ENCODE data around the gene PNLDC1. TPM values are rescaled to one million over a fixed set of nuclear protein-coding genes. Genes with fewer than 3 reads are reported as not detected.
A peak's percentile ranks its signal among the peaks of the same experiment; 100 is the strongest.
"Not testable (repeated sequence)": the region's sequence is repeated elsewhere in the genome, so short reads cannot be mapped to it uniquely, and the experiment has no call there.

The PNLDC1 gene
- total RNA-seq, 1 experiment from 2014 or later = 0.20 TPM

DNA sequence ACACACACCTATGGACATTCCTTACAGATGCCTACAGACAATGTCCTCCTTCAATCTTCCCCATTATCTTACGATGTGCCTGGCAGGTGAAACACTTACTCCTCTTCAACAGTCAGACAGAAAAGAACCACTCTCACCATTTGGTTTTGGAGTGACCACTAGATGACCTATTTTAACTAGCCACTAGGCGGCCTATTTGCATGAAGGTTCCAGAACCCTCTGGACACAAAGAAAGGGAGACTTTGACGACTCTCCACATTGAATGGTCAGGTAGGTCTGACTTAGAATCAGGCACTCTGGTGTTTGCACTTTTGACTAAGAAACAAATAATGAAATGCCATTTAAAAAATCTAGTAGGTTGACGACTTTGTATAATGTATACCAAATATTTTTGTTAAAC is 42.0 kb downstream of the PNLDC1 start:
- Histone ChIP-seq H3K27ac (no peak overlapping the region), H2AFZ (no peak overlapping the region), H4K20me1 (ENCODE audit: insufficient read depth) (no peaks in the 10 kb centered on the region), H3K27me3 (ENCODE audit: insufficient read depth, low read depth) (peaks cover 4% of the 10 kb centered on the region; the same call in 1 of the 2 replicates), H3K4me3 (no peak overlapping the region), H3K79me2 (ENCODE audit: low read depth) (no peaks in the 10 kb centered on the region), H3F3A (ENCODE audit: insufficient read depth, low read depth) (no peaks in the 10 kb centered on the region), H3K4me1 (replicated peaks; ENCODE audit: insufficient read depth) (no peaks in the 10 kb centered on the region), H3K36me3 (ENCODE audit: low read depth) (no peaks in the 10 kb centered on the region), H3K9me3 (ENCODE audit: insufficient read depth, low read depth) (no peaks in the 10 kb centered on the region), H3K4me2 (no peak overlapping the region), H3K9me2 (ENCODE audit: insufficient read depth) (no peaks in the 10 kb centered on the region)
- ChIA-PET CTCF (no interaction called here), POLR2A (ENCODE audit: unreplicated experiment) (no interaction called here)
- BruUV-seq (replicated peaks) = no TSS peak
- TF ChIP-seq, protein P1, sequence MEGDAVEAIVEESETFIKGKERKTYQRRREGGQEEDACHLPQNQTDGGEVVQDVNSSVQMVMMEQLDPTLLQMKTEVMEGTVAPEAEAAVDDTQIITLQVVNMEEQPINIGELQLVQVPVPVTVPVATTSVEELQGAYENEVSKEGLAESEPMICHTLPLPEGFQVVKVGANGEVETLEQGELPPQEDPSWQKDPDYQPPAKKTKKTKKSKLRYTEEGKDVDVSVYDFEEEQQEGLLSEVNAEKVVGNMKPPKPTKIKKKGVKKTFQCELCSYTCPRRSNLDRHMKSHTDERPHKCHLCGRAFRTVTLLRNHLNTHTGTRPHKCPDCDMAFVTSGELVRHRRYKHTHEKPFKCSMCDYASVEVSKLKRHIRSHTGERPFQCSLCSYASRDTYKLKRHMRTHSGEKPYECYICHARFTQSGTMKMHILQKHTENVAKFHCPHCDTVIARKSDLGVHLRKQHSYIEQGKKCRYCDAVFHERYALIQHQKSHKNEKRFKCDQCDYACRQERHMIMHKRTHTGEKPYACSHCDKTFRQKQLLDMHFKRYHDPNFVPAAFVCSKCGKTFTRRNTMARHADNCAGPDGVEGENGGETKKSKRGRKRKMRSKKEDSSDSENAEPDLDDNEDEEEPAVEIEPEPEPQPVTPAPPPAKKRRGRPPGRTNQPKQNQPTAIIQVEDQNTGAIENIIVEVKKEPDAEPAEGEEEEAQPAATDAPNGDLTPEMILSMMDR (conservative IDR thresholded peaks at IDR 0.05) = peak; percentile 47
- no peak for TF ChIP-seq EZH2 (IDR thresholded peaks at IDR 0.05; ENCODE audit: low read depth)
- no peak for DNase-seq
- intact Hi-C loops (cut with micrococcal nuclease; ENCODE audit: unreplicated experiment) = no loop called here

DNA sequence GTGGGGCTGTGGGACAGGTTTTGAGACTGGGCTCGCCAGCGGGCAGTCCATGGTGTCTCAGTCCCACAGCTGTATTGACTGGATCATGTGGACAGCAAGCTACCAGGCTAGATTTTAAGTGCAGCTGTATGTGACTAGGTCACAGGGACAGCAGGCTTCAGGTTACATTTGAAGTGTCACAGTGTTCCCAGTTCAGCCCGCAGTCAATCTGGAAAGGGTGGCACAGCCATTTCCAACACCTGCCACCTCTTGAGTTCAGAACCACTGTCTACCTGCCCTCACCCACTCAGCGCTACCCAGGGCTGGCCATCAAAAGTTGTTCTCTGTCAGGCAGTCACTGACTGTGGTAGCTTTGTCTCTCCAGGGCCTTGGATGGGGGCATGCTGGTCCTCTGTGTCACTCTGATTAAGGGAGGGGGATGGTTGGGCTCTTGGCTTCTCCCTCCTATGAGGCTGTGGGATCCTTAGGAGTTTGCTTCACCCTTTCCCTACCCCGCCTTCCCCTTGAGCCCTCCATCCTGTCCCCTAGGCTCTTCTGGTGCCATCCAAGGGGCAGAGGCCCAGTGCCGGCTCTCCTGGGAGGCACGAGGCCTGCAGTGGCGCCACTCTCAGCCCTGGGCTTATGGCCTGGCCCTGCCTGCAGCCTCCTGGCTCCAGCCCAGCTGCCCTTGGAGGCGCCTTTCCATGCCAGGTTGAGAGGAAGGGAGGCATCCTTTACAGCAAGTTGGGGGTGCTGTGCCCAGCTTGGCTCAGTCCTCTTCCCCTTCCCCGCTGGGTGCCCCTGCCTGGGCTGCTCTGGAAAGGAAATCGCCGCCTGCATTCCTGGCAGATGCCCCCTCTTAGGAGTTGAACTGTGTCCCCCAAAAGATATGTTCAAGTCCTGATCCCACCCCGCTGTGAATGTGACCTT is 44.9 kb downstream of the PNLDC1 start:
- Histone ChIP-seq H4K20me1 (ENCODE audit: insufficient read depth) (no peaks in the 10 kb centered on the region), H3F3A (ENCODE audit: insufficient read depth, low read depth) (no peaks in the 10 kb centered on the region), H3K79me2 (ENCODE audit: low read depth) (no peaks in the 10 kb centered on the region), H3K27ac (no peak overlapping the region), H3K27me3 (ENCODE audit: insufficient read depth, low read depth) (peaks cover 3% of the 10 kb centered on the region; the same call in 1 of the 2 replicates), H3K9me3 (ENCODE audit: insufficient read depth, low read depth) (no peaks in the 10 kb centered on the region), H3K4me3 (no peak overlapping the region), H3K4me2 (no peak overlapping the region), H3K4me1 (replicated peaks; ENCODE audit: insufficient read depth) (no peaks in the 10 kb centered on the region), H3K36me3 (ENCODE audit: low read depth) (no peaks in the 10 kb centered on the region), H3K9me2 (ENCODE audit: insufficient read depth) (no peaks in the 10 kb centered on the region), H2AFZ (no peak overlapping the region)
- TF ChIP-seq EZH2 (IDR thresholded peaks at IDR 0.05; ENCODE audit: low read depth) = no peak
- TF ChIP-seq, protein P1 (conservative IDR thresholded peaks at IDR 0.05) = no peak
- BruUV-seq (replicated peaks) = no TSS peak
- POLR2A ChIA-PET (ENCODE audit: unreplicated experiment) = no interaction called here
- intact Hi-C loops (cut with micrococcal nuclease; ENCODE audit: unreplicated experiment) = no loop called here
- no peak for DNase-seq
- CTCF ChIA-PET = no interaction called here

DNA sequence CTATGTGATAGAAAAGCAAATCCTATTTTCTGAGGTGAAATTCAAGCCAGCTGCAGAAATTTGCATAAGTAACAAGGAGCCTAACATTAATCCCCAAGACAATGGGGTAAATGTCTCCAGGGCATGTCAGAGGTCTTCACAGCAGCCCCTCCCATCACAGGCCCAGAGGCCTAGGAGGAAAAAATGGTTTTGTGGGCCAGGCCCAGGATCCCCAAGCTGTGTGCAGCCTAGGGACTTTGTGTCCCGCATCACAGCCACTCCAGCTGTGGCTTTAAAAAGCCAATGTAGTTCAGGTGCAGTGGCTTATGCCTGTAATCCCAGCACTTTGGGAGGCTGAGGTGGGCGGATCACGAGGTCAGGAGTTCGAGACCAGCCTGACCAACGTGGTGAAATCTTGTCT is 48.5 kb downstream of the PNLDC1 start:
- H2AFZ ChIP-seq; DNase-seq; H3K79me2 ChIP-seq (ENCODE audit: low read depth); H3K4me3 ChIP-seq; H3K27ac ChIP-seq; POLR2A ChIA-PET (ENCODE audit: unreplicated experiment); intact Hi-C loops (cut with micrococcal nuclease; ENCODE audit: unreplicated experiment); H3K27me3 ChIP-seq (ENCODE audit: insufficient read depth, low read depth); H3K9me3 ChIP-seq (ENCODE audit: insufficient read depth, low read depth); H3K36me3 ChIP-seq (ENCODE audit: low read depth); H4K20me1 ChIP-seq (ENCODE audit: insufficient read depth); H3F3A ChIP-seq (ENCODE audit: insufficient read depth, low read depth); H3K4me1 ChIP-seq (replicated peaks; ENCODE audit: insufficient read depth); H3K9me2 ChIP-seq (ENCODE audit: insufficient read depth); BruUV-seq (replicated peaks); H3K4me2 ChIP-seq; CTCF ChIA-PET: not testable (repeated sequence)

DNA sequence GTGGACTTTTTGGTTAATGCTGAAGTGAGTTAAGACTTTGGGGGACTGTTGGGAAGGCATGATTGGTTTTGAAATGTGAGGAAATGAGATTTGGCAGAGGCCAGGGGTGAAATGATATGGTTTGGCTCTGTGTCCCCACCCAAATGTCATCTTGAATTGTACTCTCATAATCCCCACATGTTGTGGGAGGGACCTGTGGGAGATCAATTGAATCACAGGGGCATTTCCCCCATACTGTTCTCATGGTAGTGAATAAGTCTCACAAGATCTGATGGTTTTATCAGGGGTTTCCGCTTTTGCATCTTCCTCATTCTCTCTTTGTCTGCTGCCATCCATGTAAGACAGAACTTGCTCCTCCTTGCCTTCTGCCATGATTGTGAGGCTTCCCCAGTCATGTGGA is 49.8 kb downstream of the PNLDC1 start:
- H3K27ac ChIP-seq; H3F3A ChIP-seq (ENCODE audit: insufficient read depth, low read depth); DNase-seq; H3K79me2 ChIP-seq (ENCODE audit: low read depth); H3K36me3 ChIP-seq (ENCODE audit: low read depth); H3K9me3 ChIP-seq (ENCODE audit: insufficient read depth, low read depth); H3K27me3 ChIP-seq (ENCODE audit: insufficient read depth, low read depth); H3K4me3 ChIP-seq; H4K20me1 ChIP-seq (ENCODE audit: insufficient read depth); CTCF ChIA-PET; H3K9me2 ChIP-seq (ENCODE audit: insufficient read depth); H3K4me2 ChIP-seq; BruUV-seq (replicated peaks); POLR2A ChIA-PET (ENCODE audit: unreplicated experiment); H2AFZ ChIP-seq; intact Hi-C loops (cut with micrococcal nuclease; ENCODE audit: unreplicated experiment); H3K4me1 ChIP-seq (replicated peaks; ENCODE audit: insufficient read depth): not testable (repeated sequence)

Data from PC-9 (cell line).